IPS-NIHi11 (cell line): Measurements from ENCODE around the gene RORC.
A peak's percentile ranks its signal among the peaks of the same experiment; 100 is the strongest.

Source experiments
- DNase-seq: peaks from one replicate; pipeline ENCODE4 v3.0.0; 2012; ENCODE audit warnings: mixed read lengths, low spot score

RORC gene

DNA sequence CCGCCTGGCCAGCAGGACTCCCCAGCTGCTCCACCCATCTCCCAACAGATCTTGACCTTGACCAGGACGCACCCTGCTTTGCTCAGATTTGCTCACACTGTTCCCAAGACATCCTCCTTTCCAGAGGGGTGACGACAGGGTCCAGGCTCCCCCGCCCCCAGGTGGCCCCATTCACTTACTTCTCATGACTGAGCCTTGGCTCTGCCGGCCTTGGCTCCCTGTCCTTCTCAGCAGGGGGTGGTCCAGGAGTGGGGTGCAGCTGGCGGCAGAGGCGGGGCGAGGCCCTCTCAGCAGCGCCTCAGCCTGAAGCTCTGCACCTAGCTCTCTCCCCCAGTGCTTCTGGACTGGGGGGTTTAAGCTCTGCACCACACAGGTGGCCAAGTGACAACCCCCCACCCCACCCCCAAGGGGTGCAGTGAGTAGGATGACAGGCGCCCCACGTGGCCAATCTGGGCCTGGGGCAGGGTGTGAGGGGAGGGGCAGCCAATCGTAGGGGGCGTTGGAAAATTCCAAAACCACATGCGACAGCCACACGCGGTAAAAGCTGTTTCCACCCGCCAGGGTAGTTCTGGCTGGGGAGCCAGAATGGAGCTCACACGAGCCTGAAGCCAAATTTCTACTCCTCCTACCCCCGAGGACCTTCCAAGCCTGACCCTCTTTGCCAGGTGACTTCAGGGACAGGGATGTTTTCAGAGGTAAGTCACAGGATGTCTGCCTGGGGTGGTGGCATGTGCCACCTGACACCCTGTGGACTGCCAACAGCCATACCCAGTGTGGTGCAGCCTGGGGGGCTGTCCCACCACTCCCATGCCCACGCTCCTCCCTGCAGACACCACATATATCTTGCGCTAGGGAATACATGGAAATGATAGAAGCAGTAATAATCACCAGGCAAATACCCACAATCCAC is 5.6 kb downstream of the RORC start:
- DNase-seq: peak; percentile 69

DNA sequence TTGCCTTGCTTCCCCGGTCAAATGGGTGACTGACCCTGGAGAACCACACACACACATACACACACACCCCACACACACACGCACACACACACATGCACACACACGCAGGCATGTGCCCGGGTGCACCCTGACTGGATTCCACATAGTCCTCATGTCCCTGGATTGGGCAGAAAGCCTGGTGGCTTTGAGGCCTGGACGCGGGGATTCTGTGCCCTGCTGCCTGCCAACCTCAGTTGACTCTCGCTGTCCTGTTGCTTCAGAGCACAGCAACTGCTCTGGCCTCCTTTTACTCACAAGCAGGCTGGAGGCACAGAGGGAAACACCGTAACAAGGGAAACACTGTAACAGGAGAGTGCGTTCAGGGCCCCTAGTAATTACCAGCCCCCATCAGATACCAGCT is 6.4 kb downstream of the RORC start:
- DNase-seq: no peak

DNA sequence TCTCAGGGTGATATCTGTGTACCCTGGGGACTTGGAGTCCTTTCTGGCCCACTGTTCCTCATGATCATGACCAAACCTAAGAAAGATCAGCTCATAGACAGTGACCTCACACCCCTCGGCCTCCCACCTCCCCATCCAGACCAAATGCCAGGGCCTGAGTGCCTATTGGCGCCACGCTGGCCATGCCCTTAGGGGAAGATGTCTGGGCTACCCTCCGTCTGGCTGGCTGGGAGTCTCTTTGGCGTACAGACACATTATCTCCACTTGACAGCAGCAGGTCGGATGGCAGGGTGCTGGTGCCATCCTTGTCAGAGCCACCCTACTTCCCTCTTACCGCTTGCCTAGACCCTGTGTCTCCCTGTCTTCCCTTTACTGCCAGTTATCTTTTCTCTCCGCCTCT is 8.4 kb downstream of the RORC start:
- DNase-seq: no peak

DNA sequence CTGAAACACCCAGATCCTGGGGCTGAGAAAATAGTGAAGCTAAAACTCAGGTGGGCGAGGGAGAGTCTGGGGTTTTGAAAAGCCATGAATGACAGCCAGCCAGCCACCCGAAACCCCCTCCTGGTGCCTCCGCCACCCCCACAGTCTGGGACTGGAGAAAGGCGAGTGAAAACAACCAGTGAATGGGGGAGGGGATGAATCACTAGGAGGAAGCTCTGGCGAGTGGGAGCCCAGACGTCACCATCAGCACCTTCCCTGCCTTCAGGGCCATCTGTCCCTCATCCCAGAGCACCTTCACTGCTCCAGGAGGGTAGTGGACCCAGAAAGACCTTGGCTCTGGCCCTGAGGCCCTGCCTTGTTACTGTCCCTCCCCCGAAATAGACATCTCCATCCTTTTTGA is 9.2 kb downstream of the RORC start:
- DNase-seq: no peak

DNA sequence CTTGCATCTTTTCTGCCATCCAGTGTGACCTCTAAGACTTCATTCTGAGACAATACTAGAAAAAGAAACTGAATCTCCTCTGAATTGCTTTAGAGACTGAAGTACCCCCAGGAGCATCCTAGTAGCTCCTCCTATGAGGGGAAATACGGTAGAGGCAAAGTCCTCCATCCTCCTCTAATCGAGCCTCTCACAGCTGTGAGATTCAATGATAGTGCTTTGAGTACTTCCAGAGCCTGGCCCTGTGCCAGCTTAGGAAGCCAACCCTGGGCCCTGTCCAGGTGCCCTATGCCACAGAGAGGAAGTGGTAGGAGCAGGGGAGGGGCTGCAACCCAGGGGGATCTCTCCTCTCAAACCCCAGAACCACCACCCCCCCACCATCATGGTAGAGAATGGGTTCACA is 10.7 kb downstream of the RORC start:
- DNase-seq: no peak

DNA sequence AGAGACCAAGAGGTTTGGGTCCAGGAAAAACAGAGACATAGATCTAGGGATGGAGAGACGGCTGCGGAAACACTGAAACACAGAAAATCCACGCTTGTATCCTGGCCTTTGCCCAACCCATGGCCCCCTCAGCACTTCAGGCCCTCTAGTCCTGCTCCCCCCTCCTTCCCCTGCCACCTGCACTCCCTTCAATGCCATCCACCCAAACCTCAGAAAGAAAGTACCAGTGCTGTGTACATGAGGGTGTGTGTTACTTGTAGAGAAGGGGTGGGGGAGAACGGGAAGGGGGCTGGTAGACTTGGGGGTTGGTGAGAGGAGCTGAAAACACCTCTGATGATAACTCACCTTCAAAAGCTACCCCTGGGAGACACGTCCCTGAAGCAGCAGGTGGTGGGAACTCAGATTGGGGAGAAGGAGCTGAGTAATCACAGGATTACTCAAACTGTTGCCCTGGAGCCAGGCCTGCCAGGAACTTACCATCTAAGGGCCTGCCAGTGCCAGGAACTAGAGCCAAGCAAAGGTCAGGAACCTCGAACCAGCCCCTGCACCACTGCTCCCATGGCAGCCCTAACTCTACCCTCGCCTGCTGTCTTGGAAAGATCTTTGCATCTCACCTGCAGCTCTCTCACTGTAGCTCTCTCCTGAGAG is 11.5 kb downstream of the RORC start:
- no peak for DNase-seq

DNA sequence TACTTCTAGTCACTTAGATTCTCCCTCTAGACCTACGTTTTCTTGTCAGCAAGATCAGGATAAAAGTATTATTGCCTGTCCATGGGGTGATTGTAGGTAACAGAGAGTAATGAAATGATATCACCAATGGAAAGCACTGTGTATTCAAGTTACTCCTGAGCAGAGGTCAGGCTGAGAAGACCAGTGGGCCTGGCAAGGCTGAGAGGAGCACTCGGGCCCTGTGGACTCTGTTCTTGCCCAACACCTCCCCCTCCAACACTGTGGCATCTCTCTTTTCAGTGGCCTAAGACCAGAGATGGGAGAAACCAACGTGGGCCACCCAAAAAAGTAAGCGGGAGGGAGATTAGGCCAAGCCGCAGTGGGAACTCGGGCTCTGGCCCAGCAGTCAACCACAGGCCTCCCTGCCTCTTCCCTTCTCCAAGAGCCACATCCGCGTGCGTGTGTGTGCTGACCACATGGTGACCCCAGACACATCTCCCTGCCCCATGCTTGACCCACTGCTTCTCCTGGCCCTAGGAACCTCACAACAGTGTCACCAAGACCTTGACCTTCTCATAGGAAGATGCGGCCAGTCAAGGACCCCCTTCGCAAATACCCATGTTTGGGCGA is 12.3 kb downstream of the RORC start:
- no peak for DNase-seq

DNA sequence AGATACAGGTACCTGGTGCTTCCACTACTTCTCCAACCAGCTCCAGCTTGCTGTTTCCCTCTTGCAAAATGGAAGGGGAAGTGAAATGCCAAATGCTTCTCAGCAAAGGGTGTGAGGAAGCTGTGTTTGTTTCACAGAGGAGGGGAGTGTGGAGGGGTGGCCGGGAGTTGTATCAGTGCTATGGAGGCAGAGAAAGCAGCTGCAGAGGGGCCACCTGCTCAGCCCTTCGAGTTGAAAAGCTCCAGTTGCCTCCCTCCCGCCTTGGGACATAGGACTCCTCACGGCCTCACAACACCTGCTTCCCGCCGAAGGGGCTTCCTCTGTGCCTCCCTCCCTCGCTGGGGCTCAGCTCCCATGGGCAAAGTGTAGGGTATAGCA is 14.3 kb downstream of the RORC start:
- DNase-seq: no peak

DNA sequence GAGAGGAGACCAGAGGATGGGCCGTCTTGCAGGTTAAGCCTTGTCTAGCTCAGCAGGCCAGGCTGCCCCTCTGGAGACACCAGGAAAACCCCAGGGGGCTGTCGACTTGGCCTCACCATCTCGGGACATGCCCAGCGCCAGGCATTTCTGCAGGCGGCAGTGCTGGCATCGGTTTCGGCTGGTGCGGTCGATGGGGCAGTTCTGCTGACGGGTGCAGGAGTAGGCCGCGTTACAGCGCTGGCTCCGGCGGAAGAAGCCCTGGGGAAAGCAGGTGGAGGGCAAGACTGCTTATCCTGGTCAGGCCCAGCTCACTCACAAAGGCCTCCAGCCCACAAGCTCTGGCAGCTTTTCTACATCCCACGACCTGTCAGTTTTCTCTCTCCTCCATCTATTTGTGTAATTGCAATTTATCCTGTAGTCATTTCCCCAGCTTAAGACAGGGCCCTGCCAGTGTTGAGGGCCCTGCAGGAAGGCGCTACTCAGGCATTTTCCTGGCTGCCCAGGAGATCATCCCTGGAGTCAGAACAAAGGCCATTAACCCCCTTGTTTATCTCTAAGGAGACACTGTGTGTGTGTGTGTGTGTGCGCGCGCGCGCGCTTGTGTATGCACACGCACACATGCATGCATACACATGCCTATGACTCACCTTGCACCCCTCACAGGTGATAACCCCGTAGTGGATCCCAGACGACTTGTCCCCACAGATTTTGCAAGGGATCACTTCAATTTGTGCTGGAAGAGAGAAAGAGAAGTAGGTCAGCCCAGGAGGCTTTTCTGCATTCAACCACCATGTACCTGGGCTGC is 14.9 kb downstream of the RORC start:
- DNase-seq: no peak

DNA sequence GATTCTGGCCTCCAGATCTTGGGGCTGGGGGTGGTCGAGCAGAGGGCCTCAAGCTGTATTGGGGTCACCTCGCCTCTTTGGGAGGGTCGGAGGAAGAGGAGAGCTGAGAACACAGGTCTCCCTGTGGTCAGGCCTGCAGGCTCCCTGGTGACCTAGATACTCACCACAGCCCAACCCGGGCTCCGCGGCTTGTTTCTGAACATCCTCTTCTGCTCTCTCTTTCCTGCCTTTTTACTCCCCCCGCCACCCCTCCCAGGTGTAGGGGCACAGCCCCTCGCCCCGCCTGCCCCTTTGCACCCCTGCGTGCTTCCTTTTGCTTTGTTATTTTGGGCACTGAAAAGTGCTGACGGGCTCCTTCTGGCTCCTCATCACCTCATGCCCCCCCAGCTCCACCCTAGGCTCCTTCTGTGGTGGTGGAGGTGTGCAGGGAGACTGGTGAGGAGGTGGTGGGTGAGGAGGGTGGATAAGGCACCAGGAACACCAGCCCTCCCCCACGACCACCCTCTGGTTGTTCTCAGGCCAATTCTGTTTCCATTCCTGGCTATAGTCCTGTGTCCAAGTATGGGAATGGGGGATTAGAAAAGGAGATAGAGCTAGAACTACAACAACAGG is 15.8 kb downstream of the RORC start:
- DNase-seq: no peak

DNA sequence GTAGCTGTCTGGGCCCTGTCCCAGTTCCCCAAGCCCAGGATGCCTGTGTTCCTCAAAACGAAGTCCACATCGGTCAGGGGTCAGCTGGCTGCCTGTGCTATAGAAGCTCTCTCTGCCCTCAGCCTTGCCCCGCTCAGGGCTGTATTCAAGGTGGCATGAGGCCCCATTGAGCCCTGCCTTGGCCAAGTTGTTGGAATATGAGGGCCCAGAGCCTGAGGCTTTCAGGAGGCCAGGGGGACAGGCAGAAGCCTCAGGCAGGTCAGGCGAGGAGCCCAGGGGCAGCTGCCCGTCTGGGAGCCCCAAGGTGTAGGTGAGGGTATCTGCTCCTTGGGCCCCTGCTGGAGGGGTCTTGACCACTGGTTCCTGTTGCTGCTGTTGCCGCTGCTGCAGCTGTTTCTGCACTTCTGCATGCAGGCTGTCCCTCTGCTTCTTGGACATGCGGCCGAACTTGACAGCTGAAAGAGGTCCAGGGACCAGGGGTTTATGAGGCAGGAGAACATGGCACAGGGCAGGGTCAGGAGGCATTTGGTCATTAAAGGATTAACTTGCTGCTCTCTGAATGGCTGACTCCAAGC is 16.5 kb downstream of the RORC start:
- no peak for DNase-seq

DNA sequence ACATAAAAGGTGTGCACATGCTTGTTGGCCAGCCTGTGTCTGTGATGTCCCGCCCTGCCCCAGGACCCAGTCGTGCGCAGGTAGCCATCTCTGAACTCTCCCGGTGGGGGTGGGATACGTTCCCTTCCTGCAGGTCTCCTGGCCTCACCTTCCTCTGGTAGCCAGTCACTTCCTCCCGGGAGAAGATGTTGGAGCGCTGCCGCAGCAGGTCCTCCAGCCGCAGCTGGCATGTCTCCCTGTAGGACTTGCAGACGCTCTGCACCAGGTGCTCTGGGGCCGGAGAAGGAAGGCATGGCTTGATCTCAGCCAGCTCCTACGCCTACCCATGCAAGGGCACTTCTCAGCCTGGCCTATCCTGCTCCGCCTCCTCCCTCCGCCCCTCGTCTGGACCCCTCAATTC is 17.2 kb downstream of the RORC start:
- no peak for DNase-seq

DNA sequence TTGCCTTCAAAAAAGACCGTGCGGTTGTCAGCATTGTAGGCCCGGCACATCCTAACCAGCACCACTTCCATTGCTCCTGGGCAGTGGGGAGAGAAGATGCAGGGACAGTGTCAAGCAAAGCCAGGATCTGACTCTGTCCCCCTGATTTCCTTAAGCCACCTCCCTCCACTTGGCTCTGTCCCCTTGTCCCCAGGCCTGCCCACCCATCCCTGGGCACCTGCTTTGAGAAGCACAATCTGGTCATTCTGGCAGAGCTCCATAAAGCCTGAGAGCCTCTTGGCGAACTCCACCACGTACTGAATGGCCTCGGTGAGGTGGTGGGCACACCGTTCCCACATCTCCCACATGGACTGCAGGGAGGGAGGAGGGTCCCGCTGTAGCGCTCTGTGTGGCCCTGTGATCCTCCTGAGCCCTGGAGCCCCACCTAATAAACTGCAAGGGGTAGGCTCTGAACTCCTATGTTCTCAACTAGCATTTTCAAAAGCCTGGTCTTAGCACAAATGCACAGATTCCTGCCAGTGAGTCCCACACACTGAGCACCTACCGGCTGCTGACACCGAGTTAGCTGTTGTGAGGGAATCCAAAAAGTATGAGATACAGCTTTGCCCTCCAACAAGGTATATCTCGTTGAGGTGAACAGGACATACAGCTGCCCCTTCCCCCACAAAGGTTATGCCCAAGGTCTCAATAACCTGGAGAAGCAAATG is 18.2 kb downstream of the RORC start:
- DNase-seq: no peak

DNA sequence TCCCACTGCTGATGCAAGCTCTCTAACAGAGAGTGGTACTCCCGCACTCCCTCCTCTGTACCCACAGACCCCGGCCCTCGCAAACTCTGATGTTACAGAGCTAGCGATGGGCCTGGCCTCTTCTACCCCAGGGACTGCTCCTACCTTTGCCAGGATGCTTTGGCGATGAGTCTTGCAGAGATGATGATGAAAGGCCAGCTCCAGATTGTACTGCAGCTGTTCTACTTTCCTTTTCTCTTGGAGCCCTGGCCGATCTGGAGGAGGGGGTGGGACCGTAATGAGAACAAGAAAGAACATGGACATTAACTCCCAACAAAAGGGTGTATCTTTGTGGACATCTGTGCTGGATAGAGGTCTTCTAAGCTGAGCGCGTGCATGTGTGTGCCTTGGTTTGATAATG is 20.4 kb downstream of the RORC start:
- DNase-seq: no peak

DNA sequence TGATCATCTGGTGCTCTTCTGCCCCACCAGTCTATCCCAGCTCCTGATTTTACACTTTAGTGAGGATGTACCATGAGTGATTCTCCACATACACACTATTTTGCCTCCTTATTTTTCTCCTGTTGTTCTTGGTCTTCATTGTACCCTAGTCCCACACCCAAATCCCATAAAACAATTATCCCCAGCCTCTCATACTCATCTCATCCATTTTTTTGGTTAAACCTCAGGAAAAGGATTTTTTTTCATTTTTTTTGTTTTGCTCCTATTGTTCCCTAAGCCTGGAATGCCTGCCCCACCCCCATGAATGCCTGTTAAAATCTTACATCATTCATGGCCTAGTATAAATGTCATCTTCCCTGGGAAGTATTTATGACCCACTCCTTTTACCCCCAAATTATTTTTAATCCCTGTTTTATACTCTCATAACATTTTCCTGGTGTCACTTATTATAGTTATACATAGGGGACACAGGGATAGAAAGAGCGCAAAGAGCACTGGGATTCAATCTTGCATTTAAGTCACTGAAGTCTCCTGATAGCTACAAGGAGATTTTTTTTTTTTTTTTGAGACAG is 21.5 kb downstream of the RORC start:
- no peak for DNase-seq

DNA sequence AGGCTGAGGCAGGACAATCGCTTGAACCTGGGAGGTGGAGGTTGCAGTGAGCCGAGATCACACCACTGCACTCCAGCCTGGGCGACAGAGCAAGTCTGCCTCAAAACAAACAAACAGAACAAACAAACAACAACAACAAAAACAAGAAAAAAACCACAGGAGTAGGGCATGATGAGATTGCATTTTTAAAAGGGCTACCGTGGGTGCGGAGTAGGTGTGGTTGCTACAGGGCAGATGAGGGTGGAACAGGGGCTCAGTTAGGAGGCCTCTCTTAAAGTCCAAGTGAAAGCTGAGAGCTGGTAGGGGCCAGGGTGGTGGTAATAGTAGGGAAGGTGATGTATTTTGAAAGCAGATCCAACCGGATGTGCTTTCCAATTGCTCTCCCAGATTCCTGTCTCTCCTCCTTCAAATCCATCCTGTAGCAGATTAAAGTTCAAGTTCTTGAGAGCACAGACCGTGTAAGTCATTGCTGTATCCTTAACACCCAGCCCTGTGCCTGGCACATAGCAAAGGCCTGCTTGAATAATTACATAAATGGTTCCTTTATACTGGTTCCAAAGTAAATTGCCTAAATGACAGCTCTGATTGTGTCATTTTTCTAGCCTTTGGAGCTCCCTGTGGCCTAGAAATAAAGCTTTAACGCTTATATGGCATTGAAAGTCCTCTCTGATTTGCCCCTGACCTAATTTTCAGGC is 22.2 kb downstream of the RORC start:
- DNase-seq: no peak

DNA sequence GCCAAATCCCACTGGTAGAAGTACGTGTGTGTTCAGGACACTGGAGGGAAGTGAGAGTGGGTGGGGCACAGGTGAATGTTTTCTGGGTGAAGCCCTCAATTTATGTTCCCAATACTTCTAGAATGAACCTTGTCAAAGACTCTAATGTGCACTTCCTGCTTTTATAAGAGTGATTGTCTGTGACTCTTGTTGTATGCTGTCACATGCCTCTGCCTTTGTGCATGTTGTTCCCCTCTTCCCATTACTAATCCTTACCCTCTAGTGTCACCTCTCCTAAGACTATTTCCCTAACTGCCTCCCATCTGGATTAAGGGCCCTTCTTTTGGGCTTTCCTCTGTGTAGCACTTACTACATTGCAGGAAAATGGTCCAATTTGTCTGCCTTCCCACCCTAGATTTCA is 23.8 kb downstream of the RORC start:
- no peak for DNase-seq

DNA sequence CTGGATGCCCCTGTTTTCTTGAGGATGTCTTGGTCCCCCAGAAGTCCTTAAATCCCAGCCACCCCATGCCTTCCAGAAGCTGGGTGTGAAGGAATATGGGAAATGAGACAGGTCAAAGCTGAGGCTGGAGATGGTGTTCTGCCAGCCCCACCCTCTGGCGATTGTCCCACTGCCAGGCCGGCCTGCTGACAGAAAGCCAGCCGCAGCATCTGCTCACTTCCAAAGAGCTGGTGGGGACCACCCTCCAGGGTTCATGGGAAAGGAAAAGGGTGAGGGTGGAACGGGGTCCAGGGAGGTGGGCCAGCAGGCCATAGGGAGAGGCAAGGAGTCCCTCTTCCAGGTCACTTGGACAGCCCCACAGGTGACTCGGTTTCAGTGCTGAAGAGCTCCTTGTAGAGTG is 24.5 kb downstream of the RORC start:
- no peak for DNase-seq

DNA sequence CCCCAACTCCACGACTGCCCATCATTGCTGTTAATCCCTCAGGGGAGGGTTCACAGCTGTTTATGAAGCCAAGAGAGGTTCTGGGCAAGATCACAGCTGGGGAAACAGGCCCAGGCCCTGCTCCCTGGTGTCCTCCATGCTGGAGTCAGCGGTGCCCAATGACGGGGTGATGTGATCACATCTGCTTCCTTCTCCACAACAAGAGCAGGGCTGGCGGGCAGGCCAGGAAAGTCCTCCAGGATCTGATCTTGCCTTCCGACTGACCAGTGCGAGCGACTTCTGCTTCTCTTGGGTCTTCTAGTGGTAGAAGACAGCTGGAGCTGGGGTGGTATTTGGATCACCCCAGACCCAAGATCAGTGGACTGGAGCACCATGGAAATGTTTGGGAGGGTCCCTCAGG is 25.4 kb downstream of the RORC start:
- no peak for DNase-seq
